Measurements from ENCODE around the gene NBAS.

- no peak for TF ChIP-seq CTCF (IDR thresholded peaks at IDR 0.05; ENCODE audit: extremely low read depth in 1 of 2, insufficient read depth in 1 of 2, low read depth in 1 of 2, low read length in 2 of 2)
- TF ChIP-seq, protein P1, sequence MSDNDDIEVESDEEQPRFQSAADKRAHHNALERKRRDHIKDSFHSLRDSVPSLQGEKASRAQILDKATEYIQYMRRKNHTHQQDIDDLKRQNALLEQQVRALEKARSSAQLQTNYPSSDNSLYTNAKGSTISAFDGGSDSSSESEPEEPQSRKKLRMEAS (IDR thresholded peaks at IDR 0.05; ENCODE audit: insufficient read depth, insufficient read length), result no peak
- no peak for TF ChIP-seq POLR2AphosphoS5 (IDR thresholded peaks at IDR 0.05; ENCODE audit: insufficient read depth, low read depth, low read length)
- no peak for TF ChIP-seq JUN (IDR thresholded peaks at IDR 0.05; ENCODE audit: borderline replicate concordance, insufficient read depth, insufficient read length, low read depth)
- TF ChIP-seq POLR2A (IDR thresholded peaks at IDR 0.05; ENCODE audit: low read depth, low read length), result no peak
- no peak for TF ChIP-seq EZH2 (IDR thresholded peaks at IDR 0.05; ENCODE audit: borderline replicate concordance, low read depth, low read length, severe bottlenecking)
- no peak for TF ChIP-seq MYC (IDR thresholded peaks at IDR 0.05; ENCODE audit: low read depth, low read length)
- TF ChIP-seq FOS (IDR thresholded peaks at IDR 0.05; ENCODE audit: borderline replicate concordance, insufficient read depth, low read length), result no peak
- no peak for TF ChIP-seq GATA2 (IDR thresholded peaks at IDR 0.05; ENCODE audit: insufficient read depth, insufficient read length, low read depth, low read length)
These were observed 285.8 kb downstream of the NBAS start for GRCh38 chr2:15275346-15275745.

Measured in endothelial cell of umbilical vein (primary cell).